Stimulated activated CD4-positive, alpha-beta T cell treated with anti-CD3 and anti-CD28 coated beads, TNF-alpha, amount 100 ng/mL, for 24 hours (primary cell): ENCODE measurements around the gene NUMB.
A peak's percentile ranks its signal among the peaks of the same experiment; 100 is the strongest.
"Not testable (repeated sequence)": the region's sequence is repeated elsewhere in the genome, so short reads cannot be mapped to it uniquely, and the experiment has no call there.

Source experiments
- DNase-seq, 3 experiments: peaks; one replicate each; pipeline ENCODE4 v3.0.0-alpha.2; 2020; ENCODE audit warnings: low read depth in 3 of 3

The NUMB gene

DNA sequence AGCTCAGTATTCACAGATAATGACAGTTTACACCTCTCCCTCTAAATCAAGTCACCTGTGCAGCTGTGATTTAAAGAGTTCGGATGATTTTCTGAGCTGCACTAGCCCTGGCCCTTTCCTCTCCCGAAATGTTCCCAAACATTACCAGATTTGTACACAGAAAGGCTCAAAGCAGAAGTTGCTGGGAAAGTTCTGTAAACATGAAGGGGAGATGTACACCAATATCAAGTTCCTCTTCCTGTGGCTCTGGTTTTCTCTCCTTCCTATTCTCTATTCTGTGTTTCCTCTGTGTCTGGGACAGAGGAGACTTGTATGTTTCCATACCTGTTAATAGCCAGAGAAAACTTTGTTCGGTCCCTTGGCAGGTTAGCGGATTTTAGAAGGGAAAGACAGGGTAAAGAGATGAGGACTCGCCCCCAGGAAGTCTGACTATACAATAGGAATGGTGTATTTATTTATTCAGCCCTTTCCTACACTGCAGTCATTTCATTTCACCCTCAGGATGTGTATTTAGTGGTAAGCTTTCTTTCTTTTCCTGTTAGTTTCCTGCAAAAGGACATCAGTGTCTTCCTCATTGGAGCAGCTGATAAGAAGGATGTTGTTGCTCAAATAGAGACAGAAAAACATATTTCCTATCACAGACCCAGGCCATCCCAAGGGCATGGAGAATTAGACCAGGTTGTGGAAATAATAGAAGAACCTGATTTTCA, 7.6 kb upstream of the NUMB start:
- DNase-seq = no peak

- DNase-seq = peak in 2 of 3 experiments; percentile 17 to 27
These were observed 5.1 kb upstream of the NUMB start for GRCh38 chr14:73463411-73463810.

DNA sequence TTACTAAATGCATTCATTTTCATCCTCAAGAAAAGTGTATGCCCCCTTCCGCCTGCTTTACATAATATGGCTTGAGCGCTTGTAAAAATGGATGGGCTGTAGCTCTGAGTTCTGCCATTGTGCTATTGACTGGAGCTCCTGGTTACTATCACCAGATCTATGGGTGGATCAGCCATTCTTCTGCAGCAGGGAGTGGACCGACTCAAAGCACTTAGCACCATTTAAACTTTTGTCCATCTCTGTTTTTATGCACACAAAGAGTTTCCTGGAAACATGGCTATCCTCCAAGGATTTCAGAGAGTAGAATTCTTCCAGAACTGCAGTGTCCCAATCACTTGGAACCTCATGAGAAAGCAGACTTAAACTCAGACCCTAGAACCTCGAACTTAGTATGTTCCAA, 4.5 kb upstream of the NUMB start:
- no peak for DNase-seq

DNA sequence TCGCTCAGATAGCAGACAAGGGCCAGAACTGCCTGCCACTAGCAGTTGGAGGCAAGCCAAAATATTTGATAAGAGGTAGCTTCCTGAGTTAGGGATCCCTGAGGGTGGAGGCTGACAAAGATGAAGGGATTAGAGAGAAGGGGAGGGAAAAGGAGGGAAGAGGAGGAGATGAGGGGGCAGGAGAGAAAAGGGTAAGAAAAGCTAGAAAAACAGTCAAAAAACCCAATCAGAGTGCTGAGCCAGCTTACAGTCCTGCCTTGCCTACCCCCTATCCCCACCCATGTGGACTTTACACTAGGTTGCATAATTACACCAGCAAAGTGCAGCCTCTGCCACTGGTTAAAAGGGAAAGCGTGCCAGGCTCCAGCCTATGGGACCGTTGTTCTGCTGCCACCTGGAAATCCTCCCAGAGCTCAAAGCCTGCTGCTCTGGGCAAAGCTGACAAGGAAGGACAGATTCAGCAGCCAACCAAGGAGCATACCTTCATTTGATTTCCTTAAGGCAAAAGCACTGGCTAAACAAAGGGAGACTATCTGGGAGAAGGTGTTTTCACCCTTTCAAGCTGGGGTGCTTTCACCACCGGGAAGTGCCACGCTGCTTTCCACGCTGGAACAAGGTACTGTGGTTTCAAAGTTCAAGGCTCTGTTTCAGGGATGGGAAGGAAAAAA, 3.8 kb upstream of the NUMB start:
- no peak for DNase-seq

- no peak for DNase-seq
These were observed 3.2 kb upstream of the NUMB start for GRCh38 chr14:73461478-73462047.

DNA sequence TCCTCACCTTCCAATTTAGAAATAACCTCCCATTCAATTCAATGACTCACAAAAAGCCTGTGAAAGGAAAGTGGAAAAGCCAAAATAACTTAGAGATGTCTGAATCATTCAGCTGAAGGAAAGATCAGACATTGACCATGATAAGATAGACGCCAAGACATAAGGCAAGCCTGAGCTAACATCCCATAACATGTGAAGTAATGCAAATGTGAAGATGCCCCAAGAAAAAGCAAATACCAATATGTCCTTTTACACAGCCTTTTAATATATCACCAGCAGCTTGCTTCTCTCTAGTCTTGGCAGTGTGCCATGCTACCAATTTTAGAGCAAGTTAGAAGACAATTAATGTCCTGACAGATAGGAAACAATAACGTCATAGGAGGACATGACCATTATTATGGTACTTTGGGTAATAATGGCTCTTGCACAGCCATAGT, 2.4 kb upstream of the NUMB start:
- no peak for DNase-seq

GRCh38 chr14:73459959-73460358, 1.6 kb upstream of the NUMB start:
- no peak for DNase-seq

DNA sequence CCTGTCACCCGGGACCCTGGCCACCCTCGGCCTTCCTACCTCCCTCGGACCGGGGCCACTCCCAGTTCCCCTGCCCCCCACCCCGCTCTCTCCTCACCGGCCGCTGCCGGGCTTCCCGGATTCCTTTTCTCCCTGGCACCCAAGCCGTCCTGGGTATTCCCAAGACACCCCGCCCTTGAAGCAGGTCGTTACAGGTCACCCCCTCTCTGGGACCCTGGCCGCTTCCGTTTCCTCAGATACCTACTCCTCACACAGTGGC, 493 bp downstream of the NUMB start:
- DNase-seq = no peak

GRCh38 chr14:73457041-73457923, 1.1 kb downstream of the NUMB start:
- DNase-seq = no peak

DNA sequence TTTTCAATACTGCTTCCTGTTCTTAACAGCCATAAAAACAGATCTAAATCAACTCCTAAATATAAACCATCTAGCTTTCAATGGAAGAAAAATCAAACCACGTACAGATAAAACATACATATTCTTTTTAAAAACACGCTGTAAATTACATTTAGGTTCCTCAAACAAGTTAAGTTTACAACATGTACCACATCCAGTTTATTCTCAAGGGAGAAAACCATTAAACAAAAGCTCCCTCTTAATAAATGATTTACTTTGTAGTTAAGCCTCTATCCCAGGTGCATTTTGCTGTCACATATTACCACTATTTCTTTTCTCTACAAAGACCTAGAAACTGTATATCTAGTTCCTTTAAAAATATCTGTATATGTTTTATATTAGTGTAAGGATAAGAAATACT, 3.1 kb downstream of the NUMB start:
- no peak for DNase-seq

- no peak for DNase-seq
These were observed 5.8 kb downstream of the NUMB start for GRCh38 chr14:73452341-73453186.

GRCh38 chr14:73443758-73444157, 14.6 kb downstream of the NUMB start:
- DNase-seq = no peak

DNA sequence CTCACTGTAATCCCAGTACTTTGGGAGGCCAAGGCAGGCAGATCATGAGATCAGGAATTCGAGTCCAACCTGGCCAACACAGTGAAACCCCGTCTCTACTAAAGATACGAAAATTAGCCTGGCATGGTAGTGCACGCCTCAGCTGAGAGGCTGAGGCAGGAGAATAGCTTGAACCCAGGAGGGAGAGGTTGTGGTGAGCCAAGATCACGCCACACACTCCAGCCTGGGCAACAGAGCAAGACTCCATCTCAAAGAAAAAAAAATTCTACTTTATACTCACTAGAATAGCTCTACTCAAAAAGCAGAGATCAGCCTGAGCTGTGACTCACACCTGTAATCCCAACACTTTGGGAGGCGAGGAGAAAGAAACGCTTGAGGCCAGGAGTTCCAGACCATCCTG, 17.1 kb downstream of the NUMB start:
- no peak for DNase-seq

GRCh38 chr14:73438993-73439392, 19.4 kb downstream of the NUMB start:
- DNase-seq = no peak

DNA sequence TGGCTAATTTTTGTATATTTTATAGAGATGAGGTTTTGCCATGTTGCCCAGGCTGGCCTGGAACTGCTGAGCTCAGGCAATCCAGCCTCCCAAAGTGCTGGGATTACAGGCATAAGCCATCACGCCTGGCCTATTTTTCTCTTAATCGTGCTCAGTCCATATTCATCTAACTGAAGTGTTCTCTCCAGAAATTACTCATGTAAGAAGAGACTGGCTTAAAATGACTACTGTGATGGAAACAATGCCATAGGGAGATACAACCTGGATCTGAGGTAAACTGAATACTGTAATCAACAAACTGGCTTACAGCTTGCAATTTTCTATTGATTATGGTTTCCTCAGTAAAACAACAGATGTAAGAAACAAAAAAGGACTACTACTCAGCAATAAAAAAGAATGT, 21.1 kb downstream of the NUMB start:
- DNase-seq = no peak

DNA sequence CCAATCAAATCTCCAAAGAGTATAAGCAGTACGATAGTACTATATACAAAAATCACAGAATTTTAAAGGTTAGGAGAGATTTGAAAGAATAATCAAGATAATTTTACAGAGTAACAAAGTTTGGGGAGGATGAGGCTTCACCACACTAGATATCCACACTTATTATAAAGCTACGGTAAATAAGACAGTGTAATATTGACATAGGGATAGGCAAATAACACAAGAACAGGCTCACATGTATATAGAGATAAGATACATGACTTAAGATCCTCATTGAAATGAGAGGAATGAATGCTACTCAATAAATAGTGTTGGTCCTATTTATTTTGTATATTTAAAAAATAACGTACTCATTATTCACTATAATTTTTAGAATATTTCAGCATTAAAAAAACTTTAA, 26.2 kb downstream of the NUMB start:
- DNase-seq = no peak

- no peak for DNase-seq
These were observed 30.0 kb downstream of the NUMB start for GRCh38 chr14:73428353-73428824.

DNA sequence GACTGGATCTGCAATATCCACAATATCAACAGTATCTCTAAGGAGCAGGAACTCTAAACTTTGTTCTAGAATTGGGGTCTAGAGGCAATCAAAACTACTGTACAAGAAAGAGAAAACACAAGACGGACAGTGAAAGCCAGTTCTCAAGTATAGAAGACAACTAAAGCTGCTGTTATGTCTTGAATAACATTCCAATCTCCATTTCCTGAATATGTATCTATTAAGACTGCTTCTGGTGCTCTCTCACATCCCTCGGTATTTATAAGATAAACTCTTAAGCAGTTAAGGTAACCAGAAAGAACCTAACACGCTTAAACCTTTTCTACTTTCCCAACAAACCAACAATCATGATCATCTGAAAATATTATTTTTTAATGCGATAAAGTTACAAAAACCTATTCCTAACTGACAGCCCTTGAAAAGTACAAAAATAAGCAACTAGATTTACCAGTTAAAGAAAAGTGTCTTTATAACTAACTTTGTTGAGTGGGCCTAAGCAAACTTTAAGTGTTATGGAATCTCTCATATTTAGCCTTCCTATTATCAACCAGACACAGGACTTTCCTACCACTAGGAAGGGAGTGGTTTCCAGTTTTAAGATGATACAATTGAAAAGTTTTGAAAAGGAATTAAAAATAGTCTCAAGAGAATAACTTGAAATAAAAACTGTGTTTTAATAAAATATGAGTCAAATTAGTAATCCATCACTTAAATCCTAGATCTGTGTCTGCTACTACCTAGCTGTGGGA, 30.7 kb downstream of the NUMB start:
- DNase-seq = no peak

DNA sequence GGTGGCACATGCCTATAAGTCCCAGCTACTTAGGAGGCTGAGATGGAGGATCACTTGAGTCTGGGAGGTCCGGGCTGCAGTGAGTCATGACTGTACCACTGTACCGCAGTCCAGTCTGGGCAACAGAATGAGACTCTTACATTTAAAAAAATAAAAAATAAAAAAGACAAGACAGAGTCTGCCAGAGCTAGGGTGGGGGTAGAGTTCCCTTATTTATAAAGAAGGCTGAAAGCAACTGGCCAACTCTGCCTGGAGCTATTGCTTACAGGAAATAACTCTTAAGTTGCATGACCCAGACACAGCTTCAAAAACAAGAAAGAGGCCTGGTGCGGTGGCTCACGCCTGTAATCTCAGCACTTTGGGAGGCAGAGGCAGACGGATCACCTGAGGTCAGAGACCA, 31.5 kb downstream of the NUMB start:
- DNase-seq = no peak

- DNase-seq = no peak
These were observed 33.9 kb downstream of the NUMB start for GRCh38 chr14:73424453-73424852.

GRCh38 chr14:73423092-73423491, 35.3 kb downstream of the NUMB start:
- DNase-seq = not testable (repeated sequence)
